DND-41 (cell line): Measurements from ENCODE around the gene OR6N1.

Experiments
- EZH2 ChIP-seq: IDR thresholded peaks from 3 replicates; pipeline ENCODE4 v1.6.1; 2012; ENCODE audit warnings: borderline replicate concordance, low read depth, mild to moderate bottlenecking, moderate library complexity, low read length, inconsistent platforms; ENCODE audit not compliant: severe bottlenecking
- TF ChIP-seq, protein P1 (sequence below): IDR thresholded peaks from 2 replicates; pipeline ENCODE4 v1.5.1; 2012; ENCODE audit warnings: borderline replicate concordance, low read length, moderate library complexity, mild to moderate bottlenecking; ENCODE audit not compliant: poor library complexity, severe bottlenecking; ENCODE audit errors: extremely low read depth

- TF ChIP-seq, protein P1, sequence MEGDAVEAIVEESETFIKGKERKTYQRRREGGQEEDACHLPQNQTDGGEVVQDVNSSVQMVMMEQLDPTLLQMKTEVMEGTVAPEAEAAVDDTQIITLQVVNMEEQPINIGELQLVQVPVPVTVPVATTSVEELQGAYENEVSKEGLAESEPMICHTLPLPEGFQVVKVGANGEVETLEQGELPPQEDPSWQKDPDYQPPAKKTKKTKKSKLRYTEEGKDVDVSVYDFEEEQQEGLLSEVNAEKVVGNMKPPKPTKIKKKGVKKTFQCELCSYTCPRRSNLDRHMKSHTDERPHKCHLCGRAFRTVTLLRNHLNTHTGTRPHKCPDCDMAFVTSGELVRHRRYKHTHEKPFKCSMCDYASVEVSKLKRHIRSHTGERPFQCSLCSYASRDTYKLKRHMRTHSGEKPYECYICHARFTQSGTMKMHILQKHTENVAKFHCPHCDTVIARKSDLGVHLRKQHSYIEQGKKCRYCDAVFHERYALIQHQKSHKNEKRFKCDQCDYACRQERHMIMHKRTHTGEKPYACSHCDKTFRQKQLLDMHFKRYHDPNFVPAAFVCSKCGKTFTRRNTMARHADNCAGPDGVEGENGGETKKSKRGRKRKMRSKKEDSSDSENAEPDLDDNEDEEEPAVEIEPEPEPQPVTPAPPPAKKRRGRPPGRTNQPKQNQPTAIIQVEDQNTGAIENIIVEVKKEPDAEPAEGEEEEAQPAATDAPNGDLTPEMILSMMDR = no peak
- TF ChIP-seq EZH2 = peak; percentile 44
Observed at GRCh38 chr1:158810311-158810710, 38.3 kb upstream of the OR6N1 start.
